Upper lobe of left lung (tissue), 4 donors: ENCODE measurements around the gene SPTBN2.

Experiments used
- CTCF ChIP-seq, 6 experiments: fragments of 450-650 bp in 4 of 6; fragments of 200-600 bp in 2 of 6; sonication (generic) in 2 of 6; IDR thresholded peaks; one replicate each; pipeline ENCODE4 v1.5.1; 2016 to 2019; ENCODE audit warnings: antibody characterized with exemption in 6 of 6
- POLR2A ChIP-seq, 4 donors: fragments of 450-650 bp; IDR thresholded peaks; one replicate each; pipeline ENCODE4 v1.5.1; 2016 to 2017; ENCODE audit warnings: antibody characterized with exemption in 4 of 4, mild to moderate bottlenecking in 2 of 4
- POLR2AphosphoS5 ChIP-seq, 2 donors: sonication (generic); formaldehyde crosslinking; IDR thresholded peaks; one replicate each; pipeline ENCODE4 v1.5.1; 2017; ENCODE audit warnings: antibody characterized with exemption in 2 of 2

DNA sequence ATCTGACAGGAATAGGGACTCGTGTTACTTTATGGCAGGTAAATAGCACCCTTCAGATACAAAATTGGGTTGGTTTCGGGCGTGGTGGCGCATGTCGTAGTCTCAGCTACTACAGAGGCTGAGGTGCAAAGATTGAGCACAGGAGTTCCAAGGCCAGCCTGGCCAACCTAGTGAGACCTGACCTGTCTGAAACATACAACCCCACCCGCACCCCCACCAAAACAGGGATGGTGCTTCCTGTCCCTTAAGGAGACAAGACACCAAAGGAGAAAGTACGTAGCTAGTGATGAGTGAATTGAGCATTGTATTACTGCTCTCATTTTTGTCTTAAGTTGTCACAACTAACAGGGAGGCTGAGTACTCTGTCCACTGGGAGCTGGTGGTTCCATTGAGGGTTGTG lies 76.4 kb downstream of the SPTBN2 start:
- TF ChIP-seq POLR2A (IDR thresholded peaks at IDR 0.05) (no peak), POLR2AphosphoS5 (IDR thresholded peaks at IDR 0.05) (no peak), CTCF (IDR thresholded peaks at IDR 0.05) (no peak)
